ENCODE results near the gene PPAN. TPM values are rescaled to one million over a fixed set of nuclear protein-coding genes. Genes with fewer than 3 reads are reported as not detected.

The PPAN gene
- total RNA-seq, 1 experiment from 2014 or later, result 155 TPM

DNA sequence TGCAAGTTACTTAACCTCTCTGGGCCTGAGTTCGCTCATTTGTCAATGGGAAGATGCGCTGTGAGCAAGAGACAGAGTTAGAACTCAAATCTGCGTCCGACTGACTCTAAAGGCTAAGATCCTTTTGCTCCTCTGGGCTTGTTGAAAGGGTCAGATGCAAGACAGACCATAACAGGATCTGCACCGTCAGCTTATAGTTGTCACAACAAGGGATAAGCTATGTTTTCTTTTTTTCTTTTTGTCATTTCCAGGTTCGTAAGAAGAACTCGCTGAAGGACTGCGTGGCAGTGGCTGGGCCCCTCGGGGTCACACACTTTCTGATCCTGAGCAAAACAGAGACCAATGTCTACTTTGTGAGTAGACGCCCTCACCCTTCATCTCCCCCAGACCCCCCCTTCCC lies 1.1 kb downstream of the PPAN start:
- peaks cover 55% of the 10 kb centered on the region for H3K36me3 ChIP-seq
- DNase-seq, result no peak
- peak overlapping the region; percentile 89 for H3K4me3 ChIP-seq
- no peaks in the 10 kb centered on the region for H3K27me3 ChIP-seq
- H3K9me3 ChIP-seq, result no peaks in the 10 kb centered on the region

- Histone ChIP-seq H3K27me3 (no peaks in the 10 kb centered on the region), H3K4me3 (peak overlapping the region; percentile 89), H3K36me3 (peaks cover 56% of the 10 kb centered on the region), H3K9me3 (no peaks in the 10 kb centered on the region)
- no peak for DNase-seq
These were observed 1.7 kb downstream of the PPAN start for GRCh38 chr19:10107817-10108367.

- no peaks in the 10 kb centered on the region for H3K9me3 ChIP-seq
- no peak overlapping the region for H3K4me3 ChIP-seq
- DNase-seq, result no peak
- peaks cover 66% of the 10 kb centered on the region for H3K36me3 ChIP-seq
- no peaks in the 10 kb centered on the region for H3K27me3 ChIP-seq
These were observed 3.4 kb downstream of the PPAN start for GRCh38 chr19:10109528-10109927.

DNA sequence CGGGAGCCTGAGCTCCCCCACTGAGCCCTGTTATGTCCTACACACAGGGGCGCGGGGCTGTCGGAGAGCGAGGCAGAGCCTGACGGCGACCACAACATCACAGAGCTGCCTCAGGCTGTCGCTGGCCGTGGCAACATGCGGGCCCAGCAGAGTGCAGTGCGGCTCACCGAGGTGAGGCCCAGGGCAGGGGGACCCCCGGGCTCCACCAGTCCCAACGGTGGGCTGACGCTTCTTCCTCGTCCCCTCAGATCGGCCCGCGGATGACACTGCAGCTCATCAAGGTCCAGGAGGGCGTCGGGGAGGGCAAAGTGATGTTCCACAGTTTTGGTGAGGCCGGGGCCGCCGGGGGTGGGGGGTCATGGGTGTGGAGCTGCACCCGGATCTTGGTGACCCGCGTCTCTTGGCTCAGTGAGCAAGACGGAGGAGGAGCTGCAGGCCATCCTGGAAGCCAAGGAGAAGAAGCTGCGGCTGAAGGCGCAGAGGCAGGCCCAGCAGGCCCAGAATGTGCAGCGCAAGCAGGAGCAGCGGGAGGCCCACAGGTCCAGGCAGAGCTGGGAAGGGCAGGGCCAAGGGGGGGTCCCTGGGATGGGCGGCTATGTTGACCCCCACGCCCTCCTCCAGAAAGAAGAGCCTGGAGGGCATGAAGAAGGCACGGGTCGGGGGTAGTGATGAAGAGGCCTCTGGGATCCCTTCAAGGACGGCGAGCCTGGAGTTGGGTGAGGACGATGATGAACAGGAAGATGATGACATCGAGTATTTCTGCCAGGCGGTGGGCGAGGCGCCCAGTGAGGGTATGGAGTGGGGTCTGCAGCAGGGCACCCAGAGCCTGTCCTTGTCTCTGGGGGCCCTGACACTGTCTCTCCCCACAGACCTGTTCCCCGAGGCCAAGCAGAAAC lies 4.2 kb downstream of the PPAN start:
- peaks cover 74% of the 10 kb centered on the region for H3K36me3 ChIP-seq
- H3K27me3 ChIP-seq, result no peaks in the 10 kb centered on the region
- DNase-seq, result no peak
- H3K4me3 ChIP-seq, result no peak overlapping the region
- no peaks in the 10 kb centered on the region for H3K9me3 ChIP-seq

- Histone ChIP-seq H3K27me3 (no peaks in the 10 kb centered on the region), H3K4me3 (no peak overlapping the region), H3K36me3 (peaks cover 81% of the 10 kb centered on the region), H3K9me3 (no peaks in the 10 kb centered on the region)
- DNase-seq, result no peak
These were observed 4.8 kb downstream of the PPAN start for GRCh38 chr19:10110972-10111317.

- Histone ChIP-seq H3K4me3 (no peak within 1 kb of the TSS), H3K27me3 (no peaks in the 10 kb centered on the region), H3K36me3 (peaks cover 85% of the 10 kb centered on the region), H3K9me3 (no peaks in the 10 kb centered on the region)
- no peak for DNase-seq
These were observed 5.2 kb downstream of the PPAN start, which contains the start of gene P2RY11 for GRCh38 chr19:10111405-10111811. P2RY11 (plus strand) TSS chr19:10111693; CDS start chr19:10111722, 29 bp downstream.

DNA sequence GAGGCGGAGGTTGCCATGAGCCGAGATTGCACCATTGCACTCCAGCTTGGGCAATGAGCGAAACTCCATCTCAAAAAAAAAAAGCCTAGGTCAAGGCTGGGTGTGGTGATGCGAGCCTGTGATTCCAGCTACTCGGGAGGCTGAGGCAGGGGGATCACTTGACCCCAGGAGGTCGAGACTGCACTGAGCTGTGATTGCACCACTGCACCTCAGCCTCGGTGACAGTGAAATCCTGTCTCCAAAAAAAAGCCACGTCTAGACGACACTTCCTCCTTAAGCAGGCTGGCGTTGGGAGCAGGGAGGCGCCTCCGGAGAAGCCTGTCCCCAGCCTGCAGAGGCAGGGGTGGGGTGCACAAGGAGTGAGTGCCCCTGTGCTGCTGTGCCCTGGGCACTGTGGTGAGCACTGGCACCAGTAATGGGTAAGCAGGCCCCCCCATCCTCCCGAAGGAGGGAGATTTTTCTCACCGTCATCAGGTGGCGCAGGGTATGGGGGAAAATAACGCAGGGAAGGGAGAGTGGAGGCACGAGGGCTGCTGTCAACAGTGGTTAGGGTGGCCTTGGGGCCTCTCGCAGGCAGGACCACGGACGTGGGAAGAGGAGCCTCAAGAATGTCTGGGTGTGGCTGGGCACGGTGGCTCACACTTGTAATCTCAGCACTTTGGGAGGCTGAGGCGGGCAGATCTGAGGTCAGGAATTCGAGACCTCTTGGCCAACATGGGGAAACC lies 6.0 kb downstream of the PPAN start:
- peak; percentile 50 for DNase-seq
- Histone ChIP-seq H3K27me3 (no peaks in the 10 kb centered on the region), H3K9me3 (no peaks in the 10 kb centered on the region), H3K36me3 (peaks cover 87% of the 10 kb centered on the region), H3K4me3 (no peak overlapping the region)

GRCh38 chr19:10112895-10113591 lies 6.9 kb downstream of the PPAN start:
- Histone ChIP-seq H3K27me3 (no peaks in the 10 kb centered on the region), H3K4me3 (no peak overlapping the region), H3K36me3 (peaks cover 87% of the 10 kb centered on the region), H3K9me3 (no peaks in the 10 kb centered on the region)
- peak; percentile 79 for DNase-seq

DNA sequence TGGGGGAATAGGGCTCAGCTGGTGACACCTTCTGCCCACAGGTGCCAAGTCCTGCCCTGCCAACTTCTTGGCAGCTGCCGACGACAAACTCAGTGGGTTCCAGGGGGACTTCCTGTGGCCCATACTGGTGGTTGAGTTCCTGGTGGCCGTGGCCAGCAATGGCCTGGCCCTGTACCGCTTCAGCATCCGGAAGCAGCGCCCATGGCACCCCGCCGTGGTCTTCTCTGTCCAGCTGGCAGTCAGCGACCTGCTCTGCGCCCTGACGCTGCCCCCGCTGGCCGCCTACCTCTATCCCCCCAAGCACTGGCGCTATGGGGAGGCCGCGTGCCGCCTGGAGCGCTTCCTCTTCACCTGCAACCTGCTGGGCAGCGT lies 7.4 kb downstream of the PPAN start:
- no peak overlapping the region for H3K4me3 ChIP-seq
- peaks cover 87% of the 10 kb centered on the region for H3K36me3 ChIP-seq
- no peaks in the 10 kb centered on the region for H3K9me3 ChIP-seq
- peak; percentile 51 for DNase-seq
- H3K27me3 ChIP-seq, result no peaks in the 10 kb centered on the region

DNA sequence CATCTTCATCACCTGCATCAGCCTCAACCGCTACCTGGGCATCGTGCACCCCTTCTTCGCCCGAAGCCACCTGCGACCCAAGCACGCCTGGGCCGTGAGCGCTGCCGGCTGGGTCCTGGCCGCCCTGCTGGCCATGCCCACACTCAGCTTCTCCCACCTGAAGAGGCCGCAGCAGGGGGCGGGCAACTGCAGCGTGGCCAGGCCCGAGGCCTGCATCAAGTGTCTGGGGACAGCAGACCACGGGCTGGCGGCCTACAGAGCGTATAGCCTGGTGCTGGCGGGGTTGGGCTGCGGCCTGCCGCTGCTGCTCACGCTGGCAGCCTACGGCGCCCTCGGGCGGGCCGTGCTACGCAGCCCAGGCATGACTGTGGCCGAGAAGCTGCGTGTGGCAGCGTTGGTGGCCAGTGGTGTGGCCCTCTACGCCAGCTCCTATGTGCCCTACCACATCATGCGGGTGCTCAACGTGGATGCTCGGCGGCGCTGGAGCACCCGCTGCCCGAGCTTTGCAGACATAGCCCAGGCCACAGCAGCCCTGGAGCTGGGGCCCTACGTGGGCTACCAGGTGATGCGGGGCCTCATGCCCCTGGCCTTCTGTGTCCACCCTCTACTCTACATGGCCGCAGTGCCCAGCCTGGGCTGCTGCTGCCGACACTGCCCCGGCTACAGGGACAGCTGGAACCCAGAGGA lies 7.9 kb downstream of the PPAN start:
- no peaks in the 10 kb centered on the region for H3K9me3 ChIP-seq
- H3K36me3 ChIP-seq, result peaks cover 87% of the 10 kb centered on the region
- peak; percentile 48 for DNase-seq
- no peak overlapping the region for H3K4me3 ChIP-seq
- H3K27me3 ChIP-seq, result no peaks in the 10 kb centered on the region

DNA sequence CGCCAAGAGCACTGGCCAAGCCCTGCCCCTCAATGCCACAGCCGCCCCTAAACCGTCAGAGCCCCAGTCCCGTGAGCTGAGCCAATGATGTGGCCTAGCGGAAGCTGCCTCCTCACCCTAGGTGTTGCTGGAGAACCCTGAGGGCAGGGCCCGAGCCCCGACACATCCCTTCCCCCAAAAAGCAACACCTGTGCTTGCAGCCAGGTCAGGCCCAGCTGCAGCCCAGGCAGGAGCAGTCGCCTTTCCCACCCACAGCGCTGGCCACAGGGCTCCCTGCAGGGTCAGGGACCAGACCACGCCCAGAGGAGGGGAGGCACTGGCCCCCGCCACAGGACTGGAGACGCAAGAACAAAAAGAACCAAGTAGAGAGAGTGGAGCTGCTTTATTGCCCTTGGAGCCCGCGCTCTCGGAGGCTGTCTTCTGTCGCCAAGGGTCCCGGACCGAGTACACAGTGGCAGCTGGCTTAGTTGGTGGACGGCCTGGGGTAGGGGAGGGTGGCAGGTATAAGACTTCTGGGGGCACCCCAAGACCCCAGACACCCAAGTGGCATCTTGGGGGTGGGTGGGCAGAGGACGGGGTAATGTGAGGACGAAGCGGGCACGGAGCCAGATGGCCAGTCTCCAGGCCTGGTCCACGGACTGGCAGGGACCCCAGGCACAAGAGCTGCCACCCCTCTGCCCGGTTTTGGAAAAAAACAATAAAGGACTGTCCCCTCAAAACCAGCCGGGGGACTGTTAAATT lies 8.7 kb downstream of the PPAN start:
- H3K36me3 ChIP-seq, result peaks cover 82% of the 10 kb centered on the region
- no peaks in the 10 kb centered on the region for H3K9me3 ChIP-seq
- H3K27me3 ChIP-seq, result no peaks in the 10 kb centered on the region
- no peak overlapping the region for H3K4me3 ChIP-seq
- peak; percentile 53 for DNase-seq

DNA sequence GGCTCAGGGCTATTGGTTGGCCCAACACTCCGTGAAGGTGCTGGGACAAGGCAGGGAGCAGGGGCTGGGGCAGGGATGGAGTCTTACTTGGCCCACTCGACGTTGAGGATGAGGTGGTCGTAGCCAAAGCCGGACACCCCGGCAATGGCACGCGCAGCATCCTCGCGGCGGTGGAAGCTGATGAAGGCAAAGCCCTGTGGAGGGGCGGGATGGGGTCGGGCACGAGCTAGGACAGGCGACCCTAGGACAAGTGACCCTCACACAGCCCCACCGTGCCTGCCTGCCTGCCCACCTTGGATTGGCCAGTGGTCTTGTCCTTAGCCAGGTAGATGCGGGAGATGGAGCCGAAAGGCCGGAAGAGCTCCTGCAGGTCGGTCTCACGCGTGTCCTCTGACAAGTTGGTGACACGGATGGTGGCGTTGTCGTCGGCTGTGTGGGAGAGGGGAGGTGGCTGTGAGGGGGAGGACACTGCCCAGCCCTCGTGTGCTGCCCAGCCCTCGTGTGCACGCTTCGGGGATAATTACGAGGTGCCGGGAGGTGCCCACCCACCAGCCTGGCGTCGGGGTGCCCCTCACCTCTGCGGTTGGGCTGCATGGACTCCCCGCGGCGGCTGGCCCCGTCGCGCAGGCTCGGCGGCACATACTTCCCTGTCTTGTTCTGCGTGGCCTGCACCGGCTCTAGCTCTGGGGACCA lies 9.4 kb downstream of the PPAN start:
- no peak overlapping the region for H3K4me3 ChIP-seq
- peaks cover 75% of the 10 kb centered on the region for H3K36me3 ChIP-seq
- DNase-seq, result peak; percentile 34
- no peaks in the 10 kb centered on the region for H3K9me3 ChIP-seq
- H3K27me3 ChIP-seq, result no peaks in the 10 kb centered on the region

GRCh38 chr19:10116085-10116865 lies 10.1 kb downstream of the PPAN start:
- H3K9me3 ChIP-seq, result no peaks in the 10 kb centered on the region
- H3K27me3 ChIP-seq, result no peaks in the 10 kb centered on the region
- DNase-seq, result no peak
- no peak overlapping the region for H3K4me3 ChIP-seq
- peaks cover 68% of the 10 kb centered on the region for H3K36me3 ChIP-seq

DNA sequence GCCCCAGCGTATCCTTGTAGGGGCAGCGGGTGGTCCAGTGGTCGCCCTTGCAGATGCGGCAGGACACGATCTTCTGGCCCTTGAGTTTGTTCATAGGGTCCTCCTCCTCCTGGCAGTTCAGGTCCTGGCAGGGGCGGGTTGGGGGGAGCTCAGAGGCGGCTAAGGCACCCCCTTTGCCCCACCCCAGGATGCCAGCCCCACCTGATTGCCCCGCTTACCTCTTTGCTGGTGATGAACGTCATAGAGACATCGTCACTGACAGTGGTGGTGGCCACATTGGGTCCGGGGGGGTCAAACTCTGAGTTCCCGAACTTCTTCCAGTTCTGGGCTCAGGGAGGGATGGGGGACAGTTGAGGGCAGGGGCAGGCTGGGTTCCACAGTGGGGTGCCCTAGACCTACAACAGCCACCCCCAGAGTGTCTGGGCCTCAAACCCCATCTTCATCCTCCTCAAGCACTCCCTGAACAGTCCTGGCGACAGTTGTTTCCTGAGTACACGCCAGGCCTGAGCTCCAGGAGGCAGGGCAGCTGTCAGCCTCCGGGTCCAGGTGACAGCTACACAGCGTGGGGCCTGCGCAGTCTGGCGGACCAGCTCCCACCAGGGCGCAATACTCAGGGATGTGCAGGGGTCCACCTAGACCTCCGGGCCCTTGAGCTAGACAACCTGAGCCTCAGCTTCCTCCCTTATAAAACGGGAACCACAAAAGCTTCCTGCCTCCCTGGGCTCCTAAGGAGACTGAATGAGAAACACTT lies 10.9 kb downstream of the PPAN start:
- no peak for DNase-seq
- H3K4me3 ChIP-seq, result no peak overlapping the region
- H3K9me3 ChIP-seq, result no peaks in the 10 kb centered on the region
- H3K36me3 ChIP-seq, result peaks cover 62% of the 10 kb centered on the region
- no peaks in the 10 kb centered on the region for H3K27me3 ChIP-seq

Data from MG63 (cell line).